H1 (cell line): Measurements from ENCODE around the gene KCNC2. TPM values are rescaled to one million over a fixed set of nuclear protein-coding genes. Genes with fewer than 3 reads are reported as not detected.

Experiments used
- CHD2 ChIP-seq: IDR thresholded peaks from 2 replicates; pipeline ENCODE4 v1.6.1; 2012; ENCODE audit warnings: low read length, improper control_type of control experiment
- GABPA ChIP-seq: IDR thresholded peaks from 2 replicates; pipeline ENCODE4 v1.6.1; 2011; ENCODE audit warnings: mild to moderate bottlenecking, low read length, moderate library complexity, borderline replicate concordance; ENCODE audit not compliant: insufficient read depth
- RNF2 ChIP-seq: fragments of 200-900, 300-1000 bp; sonication (generic); IDR thresholded peaks from 2 replicates; pipeline ENCODE4 v1.7.1; 2016; ENCODE audit warnings: borderline replicate concordance, low read depth, mild to moderate bottlenecking, antibody characterized with exemption, low read length; ENCODE audit not compliant: poor library complexity, severe bottlenecking; ENCODE audit errors: missing control alignments
- polyA plus RNA-seq, 7 experiments: library from polyadenylated mRNA; depleted of rRNA in 3 of 7; stranded (reverse) in 5 of 7; unstranded in 2 of 7; fragments of >200 nt in 5 of 7; fragments of 200-250 nt in 2 of 7; gene quantifications; 1 replicate in 5 of 7; 2 replicates in 1 of 7; 4 replicates in 1 of 7; pipeline versions ENCODE4 v1.2.1 to v1.2.3, GENCODE V29; 2011 to 2013; ENCODE audit warnings: missing spikeins in 2 of 7, mixed read lengths in 2 of 7
- total RNA-seq: library from RNA; stranded (reverse); fragmentation: NEBNext Ultra II Directional; extraction: Animal tissue kit (Norgen Biotek cat#: 25700); gene quantifications from 2 replicates; pipeline ENCODE4 v1.2.1, GENCODE V29; 2021

KCNC2 gene
- total and polyA plus RNA-seq, 2 of the 8 experiments (the other 6 are each of a cell fraction or from before 2014, with no cell fraction given) = 0.03 TPM; not detected in 1

GRCh38 chr12:75058228-75058627, 151.4 kb downstream of the KCNC2 start (continued):
- TF ChIP-seq RNF2 = no peak
- no peak for TF ChIP-seq CHD2
- no peak for TF ChIP-seq GABPA
